Measurements from ENCODE around the gene ZNF117.

Gene ZNF117

GRCh38 chr7:65006094-65006992, 15.5 kb upstream of the ZNF117 start, which contains the start of gene ERV3-1:
ERV3-1 (minus strand) TSS chr7:65006687; CDS start chr7:64993026, 13,661 bp downstream.
- peak; percentile 93 for DNase-seq (ENCODE audit: low read depth)
- H3K4me3 ChIP-seq (replicated peaks; ENCODE audit: low read depth, low read length): peak within 1 kb of the TSS; percentile 88
- TF ChIP-seq CTCF (IDR thresholded peaks at IDR 0.05; ENCODE audit: low read length, missing control alignments): no peak

- H3K4me3 ChIP-seq (replicated peaks; ENCODE audit: low read depth, low read length): no peak overlapping the region
- no peak for DNase-seq (ENCODE audit: low read depth)
- TF ChIP-seq CTCF (IDR thresholded peaks at IDR 0.05; ENCODE audit: low read length, missing control alignments): no peak
Observed at GRCh38 chr7:65004575-65004974, 13.7 kb upstream of the ZNF117 start.

GRCh38 chr7:65002972-65003585, 12.2 kb upstream of the ZNF117 start:
- no peak for TF ChIP-seq CTCF (IDR thresholded peaks at IDR 0.05; ENCODE audit: low read length, missing control alignments)
- DNase-seq (ENCODE audit: low read depth): no peak
- H3K4me3 ChIP-seq (replicated peaks; ENCODE audit: low read depth, low read length): no peak overlapping the region

GRCh38 chr7:65001291-65001814, 10.5 kb upstream of the ZNF117 start:
- DNase-seq (ENCODE audit: low read depth): no peak
- H3K4me3 ChIP-seq (replicated peaks; ENCODE audit: low read depth, low read length): no peak overlapping the region
- TF ChIP-seq CTCF (IDR thresholded peaks at IDR 0.05; ENCODE audit: low read length, missing control alignments): no peak

- H3K4me3 ChIP-seq (replicated peaks; ENCODE audit: low read depth, low read length): no peak overlapping the region
- DNase-seq (ENCODE audit: low read depth): peak; percentile 88
- no peak for TF ChIP-seq CTCF (IDR thresholded peaks at IDR 0.05; ENCODE audit: low read length, missing control alignments)
Observed at GRCh38 chr7:64999165-65000004, 8.5 kb upstream of the ZNF117 start.

GRCh38 chr7:64998865-64999164, 8.0 kb upstream of the ZNF117 start:
- H3K4me3 ChIP-seq (replicated peaks; ENCODE audit: low read depth, low read length): no peak overlapping the region
- DNase-seq (ENCODE audit: low read depth): no peak
- TF ChIP-seq CTCF (IDR thresholded peaks at IDR 0.05; ENCODE audit: low read length, missing control alignments): no peak
